GM18858 (cell line): ENCODE results near the gene DOCK1.
"Not testable (repeated sequence)": the region's sequence is repeated elsewhere in the genome, so short reads cannot be mapped to it uniquely, and the experiment has no call there.

Experiments
- ATAC-seq: cut with Tn5 transposase; IDR thresholded peaks from one replicate; pipeline ENCODE4 v1.9.1; 2021; ENCODE audit not compliant: unreplicated experiment

Gene DOCK1

DNA sequence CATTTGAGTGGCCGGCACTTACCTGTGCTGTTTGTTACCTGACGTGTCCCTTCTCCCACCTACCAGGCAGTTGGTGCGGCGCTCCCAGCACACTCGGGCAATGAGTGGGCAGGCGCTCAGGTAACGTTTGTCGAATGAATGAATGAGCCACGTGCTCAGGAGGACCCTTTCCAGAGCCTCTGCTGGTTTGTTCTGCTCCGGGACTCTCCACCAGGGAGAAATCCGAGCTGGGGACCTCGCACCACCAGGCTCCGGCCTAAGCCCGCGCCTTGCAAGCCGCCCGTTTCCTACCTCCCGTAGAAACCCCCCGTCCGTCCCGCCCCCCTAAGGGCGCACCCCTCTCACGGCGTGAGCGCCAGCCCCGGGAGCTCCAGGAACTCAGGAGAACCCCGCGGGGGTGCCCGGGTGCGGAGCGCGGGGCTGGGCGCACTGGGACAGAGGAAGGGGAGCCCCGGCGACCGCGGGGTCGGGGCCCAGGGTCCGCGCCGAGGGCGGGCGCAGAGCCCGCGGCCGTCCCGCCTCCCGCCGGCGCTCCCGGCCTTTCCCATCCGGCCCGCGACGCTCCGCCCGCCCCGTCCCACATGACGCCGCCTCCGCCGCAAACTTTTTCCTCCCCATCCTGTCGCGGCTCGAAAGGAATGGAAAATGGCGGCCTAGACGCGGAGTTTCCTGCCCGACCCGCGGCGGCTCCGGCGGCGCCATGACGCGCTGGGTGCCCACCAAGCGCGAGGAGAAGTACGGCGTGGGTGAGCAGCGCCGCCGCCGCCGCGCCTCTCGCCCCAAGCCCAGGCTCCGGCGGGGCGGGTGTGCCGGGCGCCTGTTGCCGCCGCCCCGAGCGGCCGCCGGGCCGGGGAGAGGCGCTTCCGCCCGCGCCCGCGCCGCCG is at the start of gene DOCK1:
TSS of gene DOCK1 (plus strand) at position 611 of the 884 bp plus-strand sequence. CDS start at position 701, 90 bp downstream.
- no peak for ATAC-seq

DNA sequence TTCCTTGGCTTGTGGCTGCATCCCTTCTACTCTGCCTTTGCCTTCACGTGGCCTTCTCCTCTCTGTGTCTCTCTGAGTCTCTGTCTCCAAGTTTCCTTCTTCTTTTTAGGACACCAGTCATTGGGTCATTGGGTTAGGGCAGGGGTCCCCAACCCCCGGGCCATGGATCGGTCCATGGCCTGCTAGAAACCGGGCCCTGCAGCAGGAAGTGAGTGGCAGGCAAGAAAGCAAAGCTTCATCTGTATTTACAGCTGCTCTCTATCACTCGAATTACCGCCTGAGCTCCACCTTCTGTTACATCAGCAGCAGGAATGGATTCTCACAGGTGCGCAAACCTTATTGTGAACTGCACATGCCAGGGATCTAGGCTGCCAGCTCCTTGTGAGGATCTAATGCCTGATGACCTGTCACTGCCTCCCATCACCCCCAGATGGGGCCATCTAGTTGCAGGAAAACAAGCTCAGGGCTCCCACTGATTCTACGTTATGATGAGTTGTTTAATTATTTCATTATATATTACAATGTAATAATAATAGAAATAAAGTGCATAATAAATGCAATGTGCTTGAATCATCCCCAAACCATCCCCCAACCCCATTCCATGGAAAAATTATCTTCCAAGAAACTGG is 47.9 kb upstream of the DOCK1 start:
- ATAC-seq, result no peak

- ATAC-seq, result no peak
Observed at GRCh38 chr10:126867567-126868365, 37.5 kb upstream of the DOCK1 start.

- no peak for ATAC-seq
Observed at GRCh38 chr10:126868371-126868770, 36.9 kb upstream of the DOCK1 start.

- no peak for ATAC-seq
Observed at GRCh38 chr10:126872135-126872534, 33.1 kb upstream of the DOCK1 start.

DNA sequence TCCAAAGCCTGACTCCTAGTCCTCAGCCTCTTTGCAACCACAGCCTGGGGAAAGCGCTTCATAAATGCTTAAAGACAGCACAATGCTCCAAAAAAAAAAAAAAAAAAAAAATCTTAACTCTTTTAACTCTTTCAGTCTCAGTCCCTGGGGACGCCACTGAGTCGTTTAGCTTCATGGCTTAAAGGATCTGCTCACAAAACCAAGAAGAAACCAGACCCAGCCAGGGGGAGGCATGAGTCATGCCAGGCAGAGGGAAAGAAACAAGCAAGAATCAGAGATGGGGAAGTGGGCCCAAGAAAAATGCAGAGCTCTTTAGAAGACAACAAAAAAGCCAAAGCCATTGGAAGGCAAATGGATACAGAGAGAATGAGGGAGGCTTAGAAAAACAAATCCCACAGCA is 32.5 kb upstream of the DOCK1 start:
- ATAC-seq, result no peak

- no peak for ATAC-seq
Observed at GRCh38 chr10:126876456-126876855, 28.8 kb upstream of the DOCK1 start.

DNA sequence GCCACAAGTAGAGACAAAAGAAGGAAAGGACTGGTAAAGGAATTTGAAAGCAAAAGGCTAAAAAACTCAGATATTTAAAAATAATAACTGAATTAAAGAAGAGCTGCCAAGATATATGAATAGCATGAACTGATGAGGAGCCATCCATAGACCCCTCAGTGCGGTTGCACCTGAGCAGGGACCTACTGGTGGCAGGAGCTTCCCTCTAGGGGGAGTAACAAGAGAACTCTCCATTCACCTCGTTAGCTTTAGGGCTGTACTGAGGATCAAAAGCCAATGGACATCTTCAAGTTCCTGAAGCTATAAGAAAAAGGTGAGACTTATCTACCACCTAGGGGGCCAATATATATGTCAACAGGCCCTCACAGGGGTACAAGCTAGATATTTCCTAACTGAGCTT is 27.8 kb upstream of the DOCK1 start:
- ATAC-seq, result no peak

DNA sequence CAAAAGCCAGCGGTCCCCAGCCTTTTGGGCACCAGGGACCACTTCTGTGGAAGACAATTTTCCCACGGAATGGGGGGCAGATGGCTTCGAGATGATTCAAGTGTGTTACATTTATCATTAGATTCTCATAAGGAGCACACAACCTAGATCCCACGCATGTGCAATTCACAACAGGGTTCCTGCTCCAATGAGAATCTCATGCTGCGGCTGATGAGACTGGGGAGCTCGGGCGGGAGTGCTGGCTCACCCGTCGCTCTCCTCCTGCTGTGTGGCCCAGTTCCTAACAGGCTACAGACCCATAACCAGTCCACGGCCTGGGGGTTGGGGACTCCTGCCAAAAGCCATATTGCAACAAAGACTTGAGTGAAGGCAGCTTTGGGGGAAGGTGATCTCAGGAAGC is 26.6 kb upstream of the DOCK1 start:
- no peak for ATAC-seq

DNA sequence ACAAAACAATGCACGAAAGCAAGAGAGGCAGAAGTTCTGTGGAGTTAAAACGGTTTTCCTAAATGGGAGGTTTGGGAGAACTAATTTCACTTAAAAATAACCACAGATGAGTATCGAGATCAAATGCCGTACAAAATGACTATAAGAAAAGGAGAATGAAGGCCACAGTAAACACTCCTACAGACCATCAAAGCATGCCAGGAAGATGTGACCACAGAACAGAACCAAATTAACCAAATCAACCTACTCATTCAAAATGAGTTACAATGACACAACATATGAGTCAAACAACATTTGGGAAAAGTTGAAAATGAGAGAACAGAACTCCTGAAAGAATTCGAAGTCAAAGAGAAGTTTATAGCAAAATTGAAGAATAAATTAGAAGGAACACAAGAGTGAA is 24.3 kb upstream of the DOCK1 start:
- ATAC-seq, result no peak

DNA sequence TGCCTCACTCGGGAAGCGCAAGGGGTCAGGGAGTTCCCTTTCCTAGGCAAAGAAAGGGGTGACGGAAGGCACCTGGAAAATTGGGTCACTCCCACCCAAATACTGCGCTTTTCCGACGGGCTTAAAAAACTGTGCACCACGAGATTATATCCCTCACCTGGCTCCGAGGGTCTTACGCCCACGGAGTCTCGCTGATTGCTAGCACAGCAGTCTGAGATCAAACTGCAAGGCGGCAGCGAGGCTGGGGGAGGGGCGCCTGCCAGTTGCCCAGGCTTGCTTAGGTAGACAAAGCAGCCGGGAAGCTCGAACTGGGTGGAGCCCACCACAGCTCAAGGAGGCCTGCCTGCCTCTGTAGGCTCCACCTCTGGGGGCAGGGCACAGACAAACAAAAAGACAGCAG is 23.2 kb upstream of the DOCK1 start:
- ATAC-seq, result not testable (repeated sequence)

GRCh38 chr10:126888436-126888835 is 16.8 kb upstream of the DOCK1 start:
- not testable (repeated sequence) for ATAC-seq

DNA sequence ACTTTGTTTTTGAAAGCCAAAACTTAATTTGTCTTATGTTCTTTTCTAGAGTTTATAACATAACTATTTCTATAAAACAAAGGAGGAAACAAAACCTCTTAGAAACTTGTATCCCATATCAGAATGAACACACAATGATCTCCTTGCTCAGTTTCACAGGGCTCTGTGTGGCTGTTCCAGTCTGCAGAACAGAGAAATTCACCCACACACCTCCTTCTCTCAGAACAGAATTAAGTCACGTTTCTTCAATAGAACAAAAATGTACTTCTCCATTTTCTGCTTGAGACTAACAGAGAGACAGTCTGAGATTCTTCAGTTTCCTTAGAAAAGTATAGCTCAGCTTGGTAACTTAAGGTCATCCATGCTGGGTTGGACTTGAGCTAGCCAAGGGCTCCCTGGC is 15.8 kb upstream of the DOCK1 start:
- ATAC-seq, result no peak

DNA sequence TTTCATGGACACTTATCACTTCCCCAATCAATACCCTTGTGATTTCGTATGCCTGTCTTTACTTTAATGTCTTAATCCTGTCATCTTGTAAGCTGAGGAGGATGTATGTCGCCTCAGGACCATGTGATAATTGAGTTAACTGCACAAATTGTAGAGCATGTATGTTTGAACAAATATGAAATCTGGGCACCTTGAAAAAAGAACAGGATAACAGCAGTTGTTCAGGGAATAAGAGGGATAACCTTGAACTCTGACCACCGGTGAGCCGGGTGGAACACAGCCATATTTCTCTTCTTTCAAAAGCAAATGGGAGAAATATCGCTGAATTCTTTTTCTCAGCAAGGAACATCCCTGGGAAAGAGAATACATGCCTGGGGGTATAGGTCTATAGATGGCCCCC is 14.4 kb upstream of the DOCK1 start:
- ATAC-seq, result not testable (repeated sequence)

GRCh38 chr10:126892226-126893175 is 12.7 kb upstream of the DOCK1 start:
- ATAC-seq, result no peak

DNA sequence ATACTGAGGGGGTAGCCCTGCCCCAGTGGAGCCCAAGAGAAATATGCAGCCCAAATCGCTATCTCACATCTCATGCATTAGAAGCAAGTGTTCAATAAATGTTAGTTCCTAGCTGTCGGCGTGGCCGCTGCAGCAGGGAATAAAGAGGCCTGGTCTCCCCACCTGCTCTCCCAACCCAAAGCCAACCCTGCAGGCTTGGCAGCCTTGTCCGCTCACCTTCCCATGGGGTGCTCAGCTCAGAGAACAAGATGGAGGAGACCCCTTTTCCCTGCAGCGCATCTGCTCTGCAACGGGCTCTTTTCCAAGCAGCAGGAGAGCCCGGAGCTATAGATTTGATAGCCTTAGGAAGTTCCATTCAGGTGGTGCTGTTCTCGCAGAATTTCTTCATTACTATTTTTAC is 12.0 kb upstream of the DOCK1 start:
- ATAC-seq, result no peak

GRCh38 chr10:126893841-126894240 is 11.4 kb upstream of the DOCK1 start:
- no peak for ATAC-seq

GRCh38 chr10:126895214-126895781 is 9.9 kb upstream of the DOCK1 start:
- no peak for ATAC-seq

- ATAC-seq, result no peak
Observed at GRCh38 chr10:126898460-126898859, 6.8 kb upstream of the DOCK1 start.

DNA sequence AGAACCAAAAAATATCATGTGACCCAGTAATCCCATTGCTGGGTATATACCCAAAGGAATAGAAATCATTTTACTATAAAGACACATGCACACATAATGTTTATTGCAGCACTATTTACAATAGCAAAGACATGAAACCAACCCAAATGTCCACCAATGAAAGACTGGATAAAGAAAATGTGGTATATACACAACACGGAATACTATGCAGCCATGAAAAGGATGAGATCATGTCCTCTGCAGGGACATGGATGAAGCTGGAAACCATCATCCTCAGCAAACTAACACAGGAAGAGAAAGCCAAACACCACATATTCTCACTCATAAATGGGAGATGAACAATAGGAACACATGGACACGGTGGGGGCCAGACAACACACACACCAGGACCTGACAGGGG is 5.7 kb upstream of the DOCK1 start:
- ATAC-seq, result not testable (repeated sequence)
